HG03060 (cell line): ENCODE results near the gene TMPRSS6.

Experiments
- ATAC-seq: cut with Tn5 transposase; IDR thresholded peaks from one replicate; pipeline ENCODE4 v1.9.1; 2021; ENCODE audit warnings: low read depth, moderate number of reproducible peaks; ENCODE audit not compliant: unreplicated experiment

Gene TMPRSS6

DNA sequence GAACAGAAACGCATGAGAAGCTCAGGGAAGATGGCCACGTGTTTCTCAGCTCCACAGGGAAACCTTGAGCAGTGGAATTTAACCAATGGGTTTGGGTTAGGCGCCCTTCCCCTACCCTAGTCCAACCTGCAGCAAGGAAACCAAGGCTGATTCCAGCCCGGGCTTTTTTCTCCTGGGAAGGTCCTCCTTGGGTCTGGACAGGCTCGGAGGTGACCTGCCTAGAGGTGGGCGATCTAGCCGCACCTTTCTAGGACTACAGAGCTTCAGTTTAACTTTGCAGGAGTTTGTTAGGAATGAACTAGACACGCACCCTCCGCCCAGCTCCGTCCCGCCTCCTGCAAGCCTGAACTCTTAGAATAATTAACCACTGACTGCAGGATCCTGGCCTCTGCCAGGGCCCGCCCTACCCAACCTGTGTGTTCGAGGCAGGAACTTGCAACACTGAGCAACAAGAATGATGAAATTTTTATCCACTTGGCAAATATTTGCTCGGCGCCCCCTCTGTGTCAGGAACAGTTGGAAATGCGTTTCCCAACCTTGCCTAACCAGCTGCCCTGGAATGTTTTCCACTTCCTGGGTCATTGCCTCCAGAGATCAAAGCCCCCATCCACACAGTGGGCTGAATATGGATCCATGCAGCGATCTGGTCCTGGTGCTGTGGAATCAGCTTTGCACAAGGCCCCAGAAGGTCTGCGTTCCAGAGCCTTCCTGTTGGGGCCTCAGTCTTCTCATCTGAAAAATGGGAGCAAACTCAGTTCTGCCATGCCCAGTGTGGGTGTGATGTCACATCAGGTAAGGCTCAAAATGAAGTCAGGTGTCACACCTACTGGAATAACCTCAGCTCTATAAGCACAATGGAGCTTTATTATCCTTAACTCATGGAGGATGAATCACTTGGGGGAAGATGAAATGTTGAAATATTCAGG, 76.7 kb downstream of the TMPRSS6 start:
- ATAC-seq = no peak

- ATAC-seq = no peak
These were observed 77.4 kb downstream of the TMPRSS6 start for GRCh38 chr22:37032134-37032534.

GRCh38 chr22:37030560-37031281, 78.8 kb downstream of the TMPRSS6 start:
- ATAC-seq = no peak

- ATAC-seq = no peak
These were observed 80.5 kb downstream of the TMPRSS6 start for GRCh38 chr22:37028692-37029674.

- no peak for ATAC-seq
These were observed 82.0 kb downstream of the TMPRSS6 start for GRCh38 chr22:37027556-37027955.

DNA sequence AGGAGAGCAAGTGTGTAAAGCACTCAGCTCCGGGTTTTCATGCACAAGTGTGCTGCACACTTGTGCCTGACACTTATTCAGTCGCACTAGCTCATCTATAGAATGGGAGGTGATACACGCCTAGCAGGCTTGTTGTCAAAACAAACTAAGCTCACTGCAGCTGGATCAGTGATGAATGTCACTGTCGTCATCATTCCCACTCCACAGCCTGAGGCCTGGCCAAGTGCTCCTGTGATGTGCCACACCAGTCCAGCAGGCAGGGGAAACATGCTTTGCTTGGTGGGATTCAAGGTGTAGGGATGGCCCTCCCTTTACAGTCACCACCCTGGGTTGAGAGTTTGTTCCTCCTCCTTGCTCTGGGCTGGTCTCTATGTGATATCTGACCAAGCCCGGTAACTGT, 83.2 kb downstream of the TMPRSS6 start:
- ATAC-seq = no peak

- ATAC-seq = no peak
These were observed 83.9 kb downstream of the TMPRSS6 start for GRCh38 chr22:37025500-37026070.

GRCh38 chr22:37024339-37025157, 85.0 kb downstream of the TMPRSS6 start:
- ATAC-seq = no peak

GRCh38 chr22:37023743-37024338, 85.7 kb downstream of the TMPRSS6 start:
- ATAC-seq = no peak

DNA sequence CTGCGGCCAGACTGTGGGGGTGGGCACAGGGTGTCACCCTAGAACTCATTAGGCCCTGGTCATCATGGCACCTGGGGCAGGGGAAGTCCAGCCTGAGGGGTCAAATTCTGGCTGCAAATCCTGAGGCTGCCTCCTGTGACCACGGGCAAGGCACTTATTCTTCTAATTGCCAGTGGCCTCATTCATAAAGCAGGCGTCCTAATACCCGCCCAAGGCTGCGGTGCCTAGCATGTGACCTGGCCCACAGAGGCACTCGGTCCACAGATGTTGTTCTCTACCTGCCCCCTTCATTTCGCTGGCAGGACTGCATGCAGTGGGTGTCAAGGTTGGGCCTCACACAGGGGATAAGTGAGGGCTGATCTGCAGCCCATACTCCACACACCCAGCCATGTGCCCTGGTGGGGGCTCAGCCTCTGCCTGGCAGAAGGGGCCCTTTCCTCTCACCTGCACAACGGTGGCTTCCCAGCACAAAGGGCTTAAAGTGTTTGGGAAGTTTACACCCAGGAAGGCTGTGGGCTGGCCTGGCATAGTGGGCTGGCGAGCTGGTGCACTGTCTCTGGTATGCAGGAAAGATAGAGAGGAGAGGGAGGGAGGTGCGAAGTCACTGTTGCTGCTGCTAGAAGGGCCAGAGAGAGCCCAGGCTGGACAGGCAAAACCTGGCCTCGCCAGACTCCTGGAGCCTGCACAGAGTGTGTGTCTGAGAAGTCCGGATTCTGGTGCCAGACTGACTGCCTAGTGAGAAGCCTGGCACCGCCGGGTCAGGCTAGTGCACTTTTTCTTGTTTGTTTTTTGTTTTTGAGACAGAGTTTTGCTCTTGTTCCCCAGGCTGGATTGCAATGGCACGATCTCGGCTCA, 86.8 kb downstream of the TMPRSS6 start:
- ATAC-seq = no peak

DNA sequence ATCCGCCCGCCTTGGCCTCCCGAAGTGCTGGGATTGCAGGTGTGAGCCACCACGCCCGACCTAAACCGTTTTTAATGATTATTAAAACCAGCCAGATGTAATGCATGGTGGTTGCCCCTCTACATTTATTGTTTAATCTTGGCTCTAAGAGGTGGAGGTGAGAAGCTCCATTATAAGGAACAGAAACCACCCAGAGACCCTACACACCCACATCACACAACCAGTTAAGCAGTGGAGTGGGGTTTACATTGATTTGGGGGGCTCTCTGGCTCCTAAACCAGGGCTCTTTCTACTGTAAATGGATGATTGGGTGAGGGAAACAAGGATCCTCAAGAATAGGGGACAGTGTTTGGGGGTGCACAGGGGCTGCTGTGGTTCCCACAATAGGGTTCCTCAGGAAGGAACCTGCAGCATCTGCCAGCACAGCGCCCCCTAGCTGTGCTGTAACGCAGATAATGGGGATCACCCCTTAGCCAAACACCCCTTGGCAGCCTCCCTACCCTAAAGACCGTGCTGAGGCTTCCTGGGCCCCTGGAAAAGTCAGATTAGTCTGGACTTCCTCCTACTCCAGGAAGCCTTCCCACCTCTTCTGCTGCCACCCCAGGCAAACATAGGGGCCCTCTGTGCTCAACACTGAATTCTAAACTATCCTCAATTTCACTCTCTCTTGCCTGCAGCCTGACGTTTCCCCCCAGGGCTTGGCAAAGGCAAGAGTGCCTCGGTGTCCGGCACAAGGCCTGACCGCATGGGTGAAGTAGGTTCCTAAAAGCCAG, 87.6 kb downstream of the TMPRSS6 start:
- no peak for ATAC-seq

- no peak for ATAC-seq
These were observed 88.5 kb downstream of the TMPRSS6 start for GRCh38 chr22:37021041-37021440.

GRCh38 chr22:37020192-37020479, 89.4 kb downstream of the TMPRSS6 start:
- ATAC-seq = no peak

- no peak for ATAC-seq
These were observed 90.0 kb downstream of the TMPRSS6 start, which contains the start of the genes MPST and TST for GRCh38 chr22:37019309-37020191. TSS of gene MPST (plus strand) at chr22:37019742. CDS start at chr22:37019837, 95 bp downstream. TSS of gene TST (minus strand) at chr22:37019447. CDS start at chr22:37018732, 715 bp downstream.

DNA sequence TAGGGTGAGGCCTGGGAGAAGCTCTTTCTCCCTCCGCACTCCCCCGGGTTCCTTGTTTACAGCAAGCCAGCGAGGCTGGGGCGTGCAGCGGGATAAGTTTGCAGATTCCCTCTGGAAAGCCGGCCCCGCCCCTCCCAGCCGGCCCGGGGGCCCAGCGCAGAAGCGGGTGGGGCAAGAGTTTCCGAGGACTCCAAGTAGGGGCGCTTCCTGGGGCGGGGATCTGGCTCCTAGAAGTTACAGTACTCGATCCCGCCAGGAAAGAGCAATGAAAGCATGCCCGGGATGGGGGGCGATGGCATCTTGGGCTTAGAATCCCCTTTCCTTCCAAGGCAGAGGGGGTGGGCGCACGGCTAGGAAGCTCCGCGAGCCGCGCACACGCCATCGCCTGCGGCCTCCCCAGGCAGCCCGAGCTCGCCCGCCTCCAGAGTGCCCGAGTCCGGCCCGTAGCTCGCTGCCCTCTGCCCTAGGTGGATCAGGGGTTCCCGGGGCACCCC, 90.7 kb downstream of the TMPRSS6 start:
- no peak for ATAC-seq
